Subcutaneous adipose tissue (tissue), 4 donors: ENCODE results near the gene FAM131A. TPM values are rescaled to one million over a fixed set of nuclear protein-coding genes. Genes with fewer than 3 reads are reported as not detected.

ENCODE experiments used
- total RNA-seq, 4 donors: library from RNA; depleted of rRNA; stranded (reverse); fragments of >200 nt; gene quantifications; one replicate each; pipeline ENCODE4 v1.1.0, GENCODE V29; 2016
- TF ChIP-seq, protein P1 (sequence below): fragments of 450-650 bp; IDR thresholded peaks from one replicate; pipeline ENCODE4 v1.5.1; 2016; ENCODE audit warnings: low read depth, mild to moderate bottlenecking, control low read depth, antibody characterized with exemption, moderate library complexity

Gene FAM131A
- total RNA-seq, 4 donors from 2014 or later, result 9.8 to 17.1 (median 13.8) TPM

DNA sequence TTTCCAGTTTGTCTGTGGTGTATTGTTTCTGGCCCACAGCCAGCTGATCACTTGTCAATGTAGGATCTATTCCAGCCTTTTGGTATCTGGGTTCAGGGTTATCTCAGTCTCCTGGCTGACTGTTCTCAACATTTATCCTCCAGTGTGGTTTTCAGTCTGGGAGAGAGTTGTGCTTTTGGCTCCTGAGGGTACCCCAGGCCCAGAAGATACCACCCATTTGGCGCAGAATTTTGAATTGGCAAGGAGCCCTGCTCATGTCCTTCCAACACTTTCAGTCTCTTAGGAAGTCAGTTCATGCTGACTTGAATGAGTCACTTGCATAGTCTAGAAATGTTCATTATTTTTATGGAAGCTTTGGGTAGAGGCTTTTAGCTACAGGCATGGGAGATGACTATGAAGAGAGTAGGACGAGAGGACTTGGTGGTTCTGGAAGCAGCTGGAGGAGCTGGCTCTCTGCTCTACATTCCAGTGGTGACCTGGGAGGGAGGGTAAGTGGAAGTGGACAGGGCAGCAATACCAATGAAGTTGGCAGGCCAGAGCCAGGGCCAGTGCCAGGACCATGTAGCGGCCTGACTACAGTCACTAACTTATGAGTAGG, 31.3 kb downstream of the FAM131A start:
- TF ChIP-seq, protein P1, sequence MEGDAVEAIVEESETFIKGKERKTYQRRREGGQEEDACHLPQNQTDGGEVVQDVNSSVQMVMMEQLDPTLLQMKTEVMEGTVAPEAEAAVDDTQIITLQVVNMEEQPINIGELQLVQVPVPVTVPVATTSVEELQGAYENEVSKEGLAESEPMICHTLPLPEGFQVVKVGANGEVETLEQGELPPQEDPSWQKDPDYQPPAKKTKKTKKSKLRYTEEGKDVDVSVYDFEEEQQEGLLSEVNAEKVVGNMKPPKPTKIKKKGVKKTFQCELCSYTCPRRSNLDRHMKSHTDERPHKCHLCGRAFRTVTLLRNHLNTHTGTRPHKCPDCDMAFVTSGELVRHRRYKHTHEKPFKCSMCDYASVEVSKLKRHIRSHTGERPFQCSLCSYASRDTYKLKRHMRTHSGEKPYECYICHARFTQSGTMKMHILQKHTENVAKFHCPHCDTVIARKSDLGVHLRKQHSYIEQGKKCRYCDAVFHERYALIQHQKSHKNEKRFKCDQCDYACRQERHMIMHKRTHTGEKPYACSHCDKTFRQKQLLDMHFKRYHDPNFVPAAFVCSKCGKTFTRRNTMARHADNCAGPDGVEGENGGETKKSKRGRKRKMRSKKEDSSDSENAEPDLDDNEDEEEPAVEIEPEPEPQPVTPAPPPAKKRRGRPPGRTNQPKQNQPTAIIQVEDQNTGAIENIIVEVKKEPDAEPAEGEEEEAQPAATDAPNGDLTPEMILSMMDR, result no peak

DNA sequence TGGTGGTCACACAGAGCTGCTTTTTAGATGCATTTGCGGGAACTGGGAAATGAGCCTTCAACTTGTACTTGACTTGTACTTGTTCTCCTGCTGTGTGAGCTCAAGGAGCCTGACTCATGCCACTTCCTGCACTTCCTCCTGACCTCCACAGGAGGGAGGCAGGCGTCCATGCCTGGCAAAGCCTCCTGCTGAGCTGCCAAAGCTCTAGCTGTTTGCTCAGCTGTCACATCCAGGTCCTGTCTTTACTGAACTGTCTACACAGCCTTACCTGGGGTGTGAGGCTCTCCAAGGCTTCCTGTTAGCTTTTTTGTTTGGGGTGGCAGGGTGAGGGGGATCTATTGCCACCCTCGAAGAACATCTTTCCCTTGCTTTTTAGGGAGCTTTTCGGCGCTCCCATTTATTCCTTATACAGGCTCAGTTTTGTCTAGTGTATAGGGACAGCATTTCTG, 34.2 kb downstream of the FAM131A start:
- TF ChIP-seq, protein P1, result no peak

DNA sequence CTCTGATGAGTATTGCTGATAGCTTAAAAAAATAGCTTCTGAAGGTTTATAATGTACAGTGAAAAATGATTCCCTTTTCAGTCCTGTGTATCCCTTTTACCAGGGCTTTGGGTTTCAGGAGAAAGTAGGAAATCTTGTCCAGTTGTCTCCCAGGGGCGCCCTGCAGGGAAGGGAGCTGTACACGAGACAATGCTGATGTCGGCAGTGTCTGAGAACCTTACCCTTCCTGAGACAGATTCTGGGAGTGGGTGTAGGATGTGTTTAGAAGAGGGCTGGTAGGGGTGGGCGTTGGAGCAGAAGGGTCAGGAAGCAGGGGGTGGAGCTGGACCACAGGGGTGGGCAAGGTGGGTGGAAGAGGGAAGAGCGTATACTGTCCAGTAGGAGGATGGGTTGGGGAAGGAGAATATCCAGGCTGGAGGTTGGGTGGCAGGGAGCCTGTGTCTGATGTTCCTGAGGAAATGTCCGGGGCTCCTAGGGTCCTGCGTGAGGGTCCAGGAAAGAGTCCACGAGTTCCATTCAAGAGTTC, 35.0 kb downstream of the FAM131A start:
- TF ChIP-seq, protein P1, result no peak

DNA sequence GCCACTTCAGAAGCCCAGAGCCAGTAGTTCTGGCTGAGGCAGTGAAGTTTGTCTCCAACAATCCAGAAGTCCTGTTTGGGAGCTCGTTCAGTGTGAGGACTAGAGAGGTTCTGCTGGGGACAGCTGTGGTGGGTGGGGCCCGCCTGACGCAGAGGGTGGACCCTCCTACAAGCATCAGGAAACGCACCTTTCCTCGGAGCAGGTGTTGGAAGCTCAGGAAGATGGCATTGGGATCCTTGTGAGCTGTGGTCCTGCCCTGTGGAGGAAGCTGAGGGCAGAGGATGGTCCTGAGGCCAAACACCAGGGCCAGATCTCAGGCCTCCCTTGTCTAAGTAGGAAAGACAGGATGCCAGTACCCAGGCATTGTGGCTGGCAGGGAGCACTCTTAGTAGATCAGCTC, 35.5 kb downstream of the FAM131A start:
- TF ChIP-seq, protein P1, result no peak

DNA sequence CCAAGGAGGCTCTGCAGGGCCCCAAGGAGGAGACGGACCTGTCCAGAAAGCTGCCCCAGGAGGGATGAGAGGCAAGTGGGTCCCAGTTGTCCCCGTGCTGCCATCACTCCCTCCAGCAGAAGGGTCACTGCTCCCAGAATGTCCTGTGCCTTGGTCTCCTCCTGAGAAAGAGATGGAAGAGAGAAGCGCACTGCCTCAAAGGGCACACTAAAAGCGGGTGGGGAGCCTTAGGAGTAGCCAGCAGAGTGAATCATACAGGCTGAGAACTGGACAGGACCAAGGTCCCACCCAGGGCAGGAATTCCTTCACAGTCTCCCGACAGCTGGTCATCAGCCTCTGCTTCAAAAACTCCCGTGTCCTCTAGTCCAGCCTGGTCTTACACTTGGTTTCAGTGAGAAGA, 36.0 kb downstream of the FAM131A start:
- TF ChIP-seq, protein P1, result no peak

DNA sequence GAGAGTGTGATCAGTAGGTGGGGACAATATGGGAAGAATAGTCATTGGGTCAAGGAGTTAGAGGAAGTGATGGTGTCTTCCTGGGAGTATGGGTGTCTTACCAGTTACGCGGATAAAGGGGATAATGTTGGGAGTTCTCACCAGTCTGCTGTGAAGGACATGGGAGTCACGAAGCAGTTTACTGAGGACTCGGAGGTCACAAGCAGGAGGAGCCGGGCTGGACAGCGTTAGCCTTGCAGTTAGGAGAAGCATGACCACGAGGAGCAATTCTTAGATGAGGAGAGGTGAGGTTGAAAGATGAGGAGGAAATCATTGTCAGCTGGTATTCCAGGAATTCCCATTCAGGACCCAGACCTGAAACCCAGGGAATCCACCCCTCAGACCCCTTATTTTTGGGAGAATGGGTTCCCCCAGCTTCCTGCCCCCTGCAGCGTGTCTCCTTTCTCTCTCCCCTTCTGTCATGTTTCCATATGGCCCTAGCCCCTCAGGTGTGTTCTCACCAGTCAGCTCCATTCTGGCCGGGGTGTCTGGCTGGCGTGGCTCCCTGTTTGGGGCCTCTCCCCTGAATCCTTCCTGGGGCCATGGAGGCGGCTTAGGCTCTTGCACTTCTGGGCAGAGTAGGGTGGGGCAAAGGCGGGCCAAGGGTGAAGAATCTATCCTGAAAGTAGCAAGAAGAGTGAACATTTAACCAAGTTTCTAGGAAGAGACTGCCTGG, 38.5 kb downstream of the FAM131A start:
- TF ChIP-seq, protein P1, result no peak

DNA sequence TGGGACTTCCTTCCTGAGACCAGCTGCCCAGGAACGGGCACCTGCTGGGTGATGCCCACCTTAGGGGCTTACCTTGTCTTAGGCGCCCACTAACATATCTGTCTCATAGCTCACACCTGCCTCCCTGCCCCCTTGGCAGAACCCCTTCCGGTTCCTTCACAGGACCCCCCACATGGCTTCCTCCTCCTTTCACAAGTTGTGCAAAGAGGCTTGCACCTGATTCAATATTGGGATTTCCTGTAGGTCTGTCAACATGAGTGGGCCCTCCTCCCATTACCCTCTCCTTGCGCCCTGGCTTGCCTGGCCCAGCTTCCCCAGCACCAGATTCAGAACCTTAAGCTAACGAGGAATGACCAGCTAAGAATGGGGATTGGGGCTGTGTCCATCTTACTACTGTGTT, 40.0 kb downstream of the FAM131A start:
- TF ChIP-seq, protein P1, result no peak
